ENCODE results near the gene RBM38.

The RBM38 gene

DNA sequence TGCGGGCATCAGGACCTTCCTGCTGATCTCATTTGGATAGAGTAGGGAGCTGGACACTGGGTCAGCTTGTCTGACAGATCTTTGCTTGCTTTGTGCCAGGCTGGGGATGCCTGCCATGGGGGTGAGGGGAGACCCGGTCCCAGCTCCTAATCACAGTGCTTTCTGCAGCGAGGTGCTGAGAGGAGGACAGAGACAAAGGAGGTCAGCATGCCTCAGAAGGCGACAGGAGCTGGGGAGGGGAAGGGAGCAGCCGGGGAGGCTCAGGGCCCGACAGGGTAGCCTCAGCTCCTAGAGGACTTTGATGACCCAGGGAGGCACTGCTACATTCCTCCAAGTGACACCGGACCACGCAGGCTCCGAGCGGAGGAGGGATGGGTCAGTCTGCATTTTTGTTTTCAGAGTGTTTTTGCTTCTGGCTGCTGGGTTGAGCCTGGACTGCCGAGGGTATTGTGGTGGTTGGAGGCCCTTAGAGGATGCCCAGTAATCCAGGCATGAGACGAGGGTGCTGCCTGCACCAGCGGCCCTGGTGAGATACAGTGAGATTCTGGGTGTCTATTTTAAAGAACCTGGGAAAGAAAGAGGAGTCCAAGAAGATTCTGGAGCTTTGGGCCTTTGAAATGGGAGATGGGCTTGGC, 7.8 kb downstream of the RBM38 start:
- DNase-seq (ENCODE audit: low spot score): peak; percentile 37
- in situ Hi-C loops (cut with MboI; ENCODE audit: low sequenced_read_pairs, unreplicated experiment): loop anchor here (10.0 to 25.0 kb wide), 2 partner anchors 76 to 788 kb away; no protein-coding TSS in a partner anchor
- TF ChIP-seq CTCF (IDR thresholded peaks at IDR 0.05; ENCODE audit: borderline replicate concordance, control extremely low read depth, extremely low read depth, insufficient read depth, missing control alignments): no peak

DNA sequence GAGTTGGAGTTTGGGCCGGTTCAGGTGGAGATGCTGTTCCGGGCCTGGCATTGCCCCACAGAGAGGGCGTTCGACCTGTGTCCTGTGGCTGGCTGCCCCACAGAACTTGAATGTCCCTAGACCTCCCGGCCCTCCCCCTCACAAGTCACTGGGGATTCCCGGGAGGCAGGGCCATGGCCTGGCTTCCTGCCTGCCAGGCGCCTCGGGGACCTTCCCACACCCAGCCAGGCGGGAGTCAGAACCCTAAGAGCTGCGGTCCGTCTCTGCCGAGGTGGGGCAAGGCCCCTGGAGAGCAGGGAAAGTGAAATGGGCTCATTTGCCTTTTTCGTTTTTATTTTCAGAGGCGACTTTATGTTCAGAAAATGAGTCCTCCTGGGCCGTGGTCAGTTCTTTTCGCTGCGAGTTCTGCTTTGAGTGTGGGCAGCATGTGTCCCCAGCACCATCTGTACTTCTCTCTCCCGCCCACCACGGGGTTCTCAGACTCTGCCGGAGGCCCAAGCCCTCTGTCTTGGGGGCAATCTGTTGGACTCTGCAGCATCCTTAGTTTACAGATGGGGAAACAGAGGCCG, 8.5 kb downstream of the RBM38 start:
- no peak for TF ChIP-seq CTCF (IDR thresholded peaks at IDR 0.05; ENCODE audit: borderline replicate concordance, control extremely low read depth, extremely low read depth, insufficient read depth, missing control alignments)
- peak; percentile 86 for DNase-seq (ENCODE audit: low spot score)
- in situ Hi-C loops (cut with MboI; ENCODE audit: low sequenced_read_pairs, unreplicated experiment): loop anchor here (10.0 to 25.0 kb wide), 2 partner anchors 75 to 788 kb away; no protein-coding TSS in a partner anchor

DNA sequence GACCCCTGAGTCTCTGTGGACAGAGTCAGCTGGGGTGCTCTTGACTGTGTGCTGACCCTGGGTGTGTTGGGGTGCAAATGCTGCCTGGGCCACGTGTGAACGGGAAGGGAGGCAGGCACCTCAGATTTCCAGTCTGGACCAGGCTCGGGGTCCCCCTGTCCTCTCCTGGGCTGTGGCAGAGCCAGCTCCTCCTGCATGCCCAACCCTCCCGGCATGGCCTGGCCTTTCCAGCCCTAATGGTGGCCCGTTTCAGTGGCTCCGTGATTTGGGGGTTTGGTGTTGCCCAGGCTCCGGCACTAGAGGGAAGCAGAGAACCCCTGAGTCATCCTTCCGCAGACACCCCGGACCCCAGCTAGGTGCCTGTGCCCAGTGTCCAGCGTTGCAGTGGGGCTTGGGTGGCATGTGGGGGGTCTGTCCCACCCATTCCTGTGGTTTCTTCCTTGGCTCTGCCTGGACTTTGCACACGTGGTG, 9.1 kb downstream of the RBM38 start:
- in situ Hi-C loops (cut with MboI; ENCODE audit: low sequenced_read_pairs, unreplicated experiment): no loop called here
- TF ChIP-seq CTCF (IDR thresholded peaks at IDR 0.05; ENCODE audit: borderline replicate concordance, control extremely low read depth, extremely low read depth, insufficient read depth, missing control alignments): peak; percentile 29
- peak; percentile 79 for DNase-seq (ENCODE audit: low spot score)

DNA sequence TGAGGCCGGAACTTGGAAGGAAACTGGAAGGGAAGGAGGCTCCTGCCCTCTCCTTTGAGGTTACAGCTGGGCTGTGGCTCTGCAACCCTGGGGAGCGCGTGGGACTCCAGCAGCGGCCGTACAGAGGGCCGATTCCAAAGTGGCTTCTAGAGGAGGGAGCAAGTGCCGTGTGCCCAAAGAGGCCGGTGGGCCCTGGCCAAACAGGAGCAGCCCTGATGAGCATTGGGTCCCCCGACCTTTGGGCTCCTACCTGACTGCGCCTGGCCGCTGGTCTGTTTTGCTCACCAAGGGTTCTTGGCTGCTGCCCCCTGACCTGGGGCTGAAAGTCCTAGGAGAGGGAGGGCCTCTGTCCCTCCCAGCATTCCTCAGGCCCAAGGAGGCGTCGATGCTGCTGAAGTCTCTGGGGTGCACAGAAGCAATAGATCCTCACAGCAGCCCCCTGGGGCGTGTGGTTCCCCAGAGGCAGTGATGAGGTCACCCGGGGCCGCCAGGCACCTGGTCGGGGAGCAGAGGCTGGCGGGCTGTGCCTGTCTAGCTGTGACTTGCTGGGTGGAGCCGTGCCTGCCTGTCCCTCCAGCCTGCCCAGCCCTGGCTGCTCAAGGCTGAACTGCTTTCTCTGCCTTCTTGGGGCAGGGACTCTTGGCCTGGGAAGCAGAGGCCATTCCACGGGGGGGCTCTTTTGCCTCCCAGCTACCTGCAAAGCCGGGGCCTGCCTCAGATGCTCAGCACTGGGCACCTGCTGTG, 9.8 kb downstream of the RBM38 start:
- DNase-seq (ENCODE audit: low spot score): peak; percentile 78
- in situ Hi-C loops (cut with MboI; ENCODE audit: low sequenced_read_pairs, unreplicated experiment): no loop called here
- TF ChIP-seq CTCF (IDR thresholded peaks at IDR 0.05; ENCODE audit: borderline replicate concordance, control extremely low read depth, extremely low read depth, insufficient read depth, missing control alignments): no peak

- DNase-seq (ENCODE audit: low spot score): no peak
- no peak for TF ChIP-seq CTCF (IDR thresholded peaks at IDR 0.05; ENCODE audit: borderline replicate concordance, control extremely low read depth, extremely low read depth, insufficient read depth, missing control alignments)
- in situ Hi-C loops (cut with MboI; ENCODE audit: low sequenced_read_pairs, unreplicated experiment): no loop called here
These were observed 10.3 kb downstream of the RBM38 start for GRCh38 chr20:57401565-57401918.

DNA sequence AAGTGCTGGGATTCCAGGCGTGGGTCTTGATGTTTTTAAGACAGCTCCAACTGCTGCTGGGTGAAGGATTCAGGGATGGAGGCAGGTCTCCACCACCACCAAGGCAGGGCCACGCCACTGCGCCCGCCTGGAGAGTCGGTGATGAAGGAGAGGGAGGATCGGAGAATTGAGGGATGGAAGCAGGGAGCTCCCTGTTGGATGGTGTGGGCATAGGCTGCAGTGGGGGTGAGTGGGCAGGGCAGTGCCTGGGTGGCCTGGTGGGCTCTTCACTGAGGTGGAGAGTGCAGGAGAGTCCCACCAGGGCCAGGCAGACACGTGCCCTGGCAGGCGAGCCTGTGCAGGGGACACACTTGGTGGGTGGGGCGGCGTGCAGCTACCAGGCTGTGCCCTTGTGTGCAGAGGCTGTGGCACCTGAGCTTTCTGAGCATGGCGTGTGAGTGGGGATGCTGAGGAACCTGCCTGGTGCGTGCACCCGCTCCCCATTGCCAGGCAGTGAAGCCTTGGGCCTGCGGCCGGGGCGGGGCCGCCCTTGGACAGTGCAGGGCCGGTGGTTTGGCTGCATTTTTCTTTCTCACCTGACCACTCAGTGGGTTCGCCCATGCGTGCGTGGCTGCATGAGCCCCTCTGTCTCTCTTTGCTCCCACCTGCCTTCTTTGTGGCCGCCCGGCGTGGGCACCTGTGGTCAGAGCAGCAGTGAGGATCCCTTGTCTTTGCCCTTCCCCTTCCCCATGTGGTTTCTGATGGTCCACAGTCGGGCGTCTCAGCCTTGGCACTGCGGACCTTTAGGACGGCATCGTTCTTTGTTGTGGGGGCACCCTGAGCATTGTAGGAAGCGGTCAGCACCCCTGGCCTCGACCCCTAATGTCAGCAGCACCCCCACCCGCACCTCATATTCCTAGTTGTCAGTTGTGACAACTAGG, 11.3 kb downstream of the RBM38 start:
- in situ Hi-C loops (cut with MboI; ENCODE audit: low sequenced_read_pairs, unreplicated experiment): no loop called here
- no peak for TF ChIP-seq CTCF (IDR thresholded peaks at IDR 0.05; ENCODE audit: borderline replicate concordance, control extremely low read depth, extremely low read depth, insufficient read depth, missing control alignments)
- no peak for DNase-seq (ENCODE audit: low spot score)

Data from GM13976 (cell line).